Mucosa of descending colon (tissue), 3 donors: Measurements from ENCODE around the gene NFIA. TPM values are rescaled to one million over a fixed set of nuclear protein-coding genes. Genes with fewer than 3 reads are reported as not detected.

Experiments
- ATAC-seq: fragments of 200-7000 bp; cut with Tn5 transposase; one replicate; pipeline ENCODE4 v1.9.1; 2020; ENCODE audit warnings: mild to moderate bottlenecking, moderate library complexity
- DNase-seq, 3 donors: peaks; one replicate each; pipeline ENCODE4 v3.0.0-alpha.2; 2020
- H3K36me3 ChIP-seq: fragments of 200-600 bp; one replicate; pipeline ENCODE4 v1.8.0; 2021; ENCODE audit warnings: low read depth, mild to moderate bottlenecking
- H3K4me1 ChIP-seq: fragments of 200-600 bp; one replicate; pipeline ENCODE4 v1.8.0; 2021; ENCODE audit warnings: low read depth, mild to moderate bottlenecking
- H3K4me3 ChIP-seq: fragments of 200-600 bp; one replicate; pipeline ENCODE4 v1.8.0; 2021; ENCODE audit warnings: mild to moderate bottlenecking
- H3K9me3 ChIP-seq: fragments of 200-600 bp; one replicate; pipeline ENCODE4 v1.8.0; 2021; ENCODE audit warnings: mild to moderate bottlenecking
- CTCF ChIP-seq: fragments of 200-600 bp; IDR thresholded peaks from one replicate; pipeline ENCODE4 v1.8.0; 2022; ENCODE audit warnings: antibody characterized with exemption, mild to moderate bottlenecking
- intact Hi-C, 2 donors: fragments of 100-400 bp; cut with DNase I in 1 of 2; cut with micrococcal nuclease in 1 of 2; formaldehyde crosslinking; loops; one replicate each; pipeline versions ENCODE4 v1.11.0 to v1.11.1; 2022; cut with DNase I, micrococcal nuclease
- total RNA-seq, 3 donors: library from RNA; stranded (reverse); fragmentation: NEBNext Ultra II Directional in 2 of 3; extraction: Animal tissue kit (Norgen Biotek cat#: 25700) in 2 of 3; gene quantifications; one replicate each; pipeline versions ENCODE4 v1.2.1 to v1.2.4, GENCODE V29; 2021 to 2023
- donor health status: DM: no; HTN: no; CAD: no; lungs with moderate emphysema.
- donor health status: DM: no; HTN: no; CAD: no.
- donor health status: DM: no; HTN: yes; CAD: no.

The NFIA gene
- total RNA-seq, 3 donors from 2014 or later, result 46.4 to 145 (median 51.1) TPM

GRCh38 chr1:61419196-61419595, 336.8 kb downstream of the NFIA start:
- no peak for DNase-seq
- no peaks in the 10 kb centered on the region for H3K36me3 ChIP-seq
- H3K9me3 ChIP-seq, result no peaks in the 10 kb centered on the region
- no peaks in the 10 kb centered on the region for H3K4me1 ChIP-seq
- intact Hi-C loops, result no loop called here
- no peak for ATAC-seq
- H3K4me3 ChIP-seq, result no peak overlapping the region
- no peak for TF ChIP-seq CTCF

DNA sequence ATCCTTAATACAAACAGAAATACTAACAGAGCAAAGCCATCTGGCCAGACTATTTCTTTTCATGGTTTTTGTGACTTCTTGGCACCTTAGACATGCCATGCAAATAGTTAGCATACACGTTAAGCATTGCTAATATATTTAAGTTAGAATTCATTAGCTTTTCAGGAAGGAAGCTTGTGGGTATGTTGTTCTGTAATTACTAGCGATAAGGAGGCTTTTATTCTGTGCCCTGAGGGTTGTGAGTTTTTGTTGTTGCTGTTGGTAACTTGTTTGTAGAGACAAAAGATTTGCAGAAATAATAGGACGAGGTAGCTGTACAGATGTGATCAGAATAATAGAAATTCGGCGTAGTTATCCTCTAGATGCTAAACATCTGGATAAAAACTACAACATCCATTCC, 337.3 kb downstream of the NFIA start:
- no peak for DNase-seq
- no peak for TF ChIP-seq CTCF
- H3K36me3 ChIP-seq, result no peaks in the 10 kb centered on the region
- H3K4me3 ChIP-seq, result no peak overlapping the region
- intact Hi-C loops, result no loop called here
- no peak for ATAC-seq
- H3K9me3 ChIP-seq, result no peaks in the 10 kb centered on the region
- no peaks in the 10 kb centered on the region for H3K4me1 ChIP-seq

GRCh38 chr1:61420243-61420642, 337.9 kb downstream of the NFIA start:
- Histone ChIP-seq H3K4me3 (no peak overlapping the region), H3K36me3 (no peaks in the 10 kb centered on the region), H3K4me1 (no peaks in the 10 kb centered on the region), H3K9me3 (no peaks in the 10 kb centered on the region)
- TF ChIP-seq CTCF, result no peak
- DNase-seq (no peak), ATAC-seq (no peak)
- intact Hi-C loops, result no loop called here

DNA sequence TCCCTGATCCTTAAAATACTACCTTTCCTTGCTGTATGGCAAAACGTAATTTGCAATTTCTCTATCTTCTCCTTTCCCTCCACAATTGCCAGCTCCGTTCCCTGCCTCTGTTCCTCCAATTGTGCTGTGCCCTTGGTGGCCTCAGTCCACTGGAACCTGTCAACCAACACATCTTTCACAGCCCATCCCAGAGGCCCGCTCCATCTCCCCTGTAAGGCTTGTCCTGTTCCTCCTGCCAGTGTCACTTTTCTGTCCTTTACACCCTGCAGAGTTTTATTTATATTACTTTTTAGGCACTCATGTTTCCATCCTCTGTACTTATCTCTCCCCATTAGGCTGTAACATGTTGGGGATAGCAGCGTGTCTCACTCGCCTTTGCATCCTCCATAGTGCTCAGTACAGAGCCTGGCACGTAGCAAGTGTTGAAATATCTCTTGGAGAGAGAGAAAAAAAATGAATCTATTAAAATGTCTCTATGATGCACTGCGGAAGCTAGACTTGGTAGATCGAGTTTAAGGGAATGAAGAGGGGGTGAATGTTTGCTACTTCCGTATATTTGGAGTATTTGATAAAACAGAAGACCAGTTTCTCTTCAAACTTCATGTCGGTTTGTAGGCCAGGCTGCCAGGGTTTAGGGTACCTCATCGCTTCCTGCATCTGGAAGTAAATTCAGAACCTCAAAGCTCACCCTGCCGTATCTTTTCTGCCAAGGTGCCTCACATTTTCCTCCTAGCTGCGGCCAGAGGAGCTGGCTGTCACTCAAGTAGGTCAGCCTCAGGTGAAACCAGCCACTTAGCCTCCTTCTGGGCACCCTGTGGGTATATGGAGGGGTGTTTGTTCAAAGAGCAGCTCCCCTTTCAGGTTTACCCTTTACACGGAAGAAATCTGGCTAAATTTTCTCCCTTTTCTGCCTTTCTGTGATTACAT, 338.8 kb downstream of the NFIA start:
- no peak overlapping the region for H3K4me3 ChIP-seq
- H3K9me3 ChIP-seq, result no peaks in the 10 kb centered on the region
- no peak for DNase-seq
- H3K4me1 ChIP-seq, result no peaks in the 10 kb centered on the region
- TF ChIP-seq CTCF, result no peak
- intact Hi-C loops, result no loop called here
- no peaks in the 10 kb centered on the region for H3K36me3 ChIP-seq
- no peak for ATAC-seq

GRCh38 chr1:61423643-61424042, 341.3 kb downstream of the NFIA start:
- TF ChIP-seq CTCF, result no peak
- no peaks in the 10 kb centered on the region for H3K9me3 ChIP-seq
- ATAC-seq (no peak), DNase-seq (no peak)
- intact Hi-C loops, result no loop called here
- no peaks in the 10 kb centered on the region for H3K36me3 ChIP-seq
- no peak overlapping the region for H3K4me3 ChIP-seq
- H3K4me1 ChIP-seq, result no peaks in the 10 kb centered on the region
